SK-N-SH treated with all-trans-retinoic acid at 6 μM for 48 hours (cell line): ENCODE data around the gene DENND5A.

Experiments
- ATAC-seq: fragments of 200-7000 bp; cut with Tn5 transposase; 3 replicates; pipeline ENCODE4 v1.9.1; 2020; ENCODE audit warnings: mild to moderate bottlenecking, moderate library complexity
- ARNTL ChIP-seq: fragments of 450-650 bp; formaldehyde crosslinking; IDR thresholded peaks from 2 replicates; pipeline ENCODE4 v1.5.0; 2020; ENCODE audit warnings: low read depth, mild to moderate bottlenecking, moderate library complexity, borderline replicate concordance
- BACH2 ChIP-seq: fragments of 250-450 bp; sonication (Bioruptor Pico); IDR thresholded peaks from 2 replicates; pipeline ENCODE4 v1.9.0; 2021; ENCODE audit warnings: mild to moderate bottlenecking, borderline replicate concordance
- CSDC2 ChIP-seq: fragments of 250-450 bp; sonication (Bioruptor Pico); IDR thresholded peaks from 2 replicates; pipeline ENCODE4 v1.5.0; 2020; ENCODE audit warnings: mild to moderate bottlenecking, moderate library complexity
- ESRRG ChIP-seq: fragments of 250-450 bp; sonication (Bioruptor Pico); IDR thresholded peaks from 2 replicates; pipeline ENCODE4 v1.6.1; 2021; ENCODE audit warnings: mild to moderate bottlenecking
- GLIS3 ChIP-seq: fragments of 250-450 bp; sonication (Bioruptor Pico); IDR thresholded peaks from 2 replicates; pipeline ENCODE4 v1.5.0; 2020; ENCODE audit warnings: mild to moderate bottlenecking, moderate library complexity
- ISL1 ChIP-seq: fragments of 250-450 bp; sonication (Bioruptor Pico); IDR thresholded peaks from 2 replicates; pipeline ENCODE4 v2.1.2; 2022; ENCODE audit warnings: mild to moderate bottlenecking, moderate library complexity
- OSR1 ChIP-seq: fragments of 250-450 bp; sonication (Bioruptor Pico); IDR thresholded peaks from 2 replicates; pipeline ENCODE4 v1.8.0; 2022; ENCODE audit warnings: moderate library complexity, mild to moderate bottlenecking, inconsistent platforms
- SNAI2 ChIP-seq: fragments of 250-450 bp; sonication (Bioruptor Pico); IDR thresholded peaks from 2 replicates; pipeline ENCODE4 v1.5.0; 2020; ENCODE audit warnings: mild to moderate bottlenecking, moderate library complexity
- TCF4 ChIP-seq: fragments of 250-450 bp; sonication (Bioruptor Pico); IDR thresholded peaks from 2 replicates; pipeline ENCODE4 v1.8.0; 2021; ENCODE audit warnings: mild to moderate bottlenecking, moderate library complexity, borderline replicate concordance
- TOX ChIP-seq: fragments of 250-450 bp; sonication (Bioruptor Pico); IDR thresholded peaks from 2 replicates; pipeline ENCODE4 v1.8.0; 2021; ENCODE audit warnings: mild to moderate bottlenecking, moderate library complexity, borderline replicate concordance
- ZC3H10 ChIP-seq: fragments of 250-450 bp; sonication (Bioruptor Pico); IDR thresholded peaks from 2 replicates; pipeline ENCODE4 v1.5.1; 2021; ENCODE audit warnings: mild to moderate bottlenecking, moderate library complexity
- ZFP3 ChIP-seq: fragments of 250-450 bp; sonication (Bioruptor Pico); IDR thresholded peaks from 2 replicates; pipeline ENCODE4 v1.5.0; 2020; ENCODE audit warnings: mild to moderate bottlenecking, moderate library complexity
- ZNF565 ChIP-seq: fragments of 450-650 bp; formaldehyde crosslinking; conservative IDR thresholded peaks from 2 replicates; pipeline ENCODE4 v1.5.0; 2020; ENCODE audit warnings: low read depth, mild to moderate bottlenecking, moderate library complexity
- ZNF70 ChIP-seq: fragments of 450-650 bp; formaldehyde crosslinking; IDR thresholded peaks from 2 replicates; pipeline ENCODE4 v1.5.0; 2020; ENCODE audit warnings: mild to moderate bottlenecking, moderate library complexity
- ZNF8 ChIP-seq: fragments of 450-650 bp; formaldehyde crosslinking; IDR thresholded peaks from 2 replicates; pipeline ENCODE4 v1.5.0; 2020; ENCODE audit warnings: mild to moderate bottlenecking, moderate library complexity
- TF ChIP-seq, protein P1 (sequence below): fragments of 250-450 bp; sonication (Bioruptor Pico); IDR thresholded peaks from 2 replicates; pipeline ENCODE4 v1.5.1; 2021; ENCODE audit warnings: mild to moderate bottlenecking, moderate library complexity
- TF ChIP-seq, protein P2 (sequence below): fragments of 250-450 bp; sonication (Bioruptor Pico); IDR thresholded peaks from 2 replicates; pipeline ENCODE4 v1.5.1; 2020; ENCODE audit warnings: low read depth, mild to moderate bottlenecking, moderate library complexity
- TF ChIP-seq, protein P3 (sequence below): fragments of 250-450 bp; sonication (Bioruptor Pico); IDR thresholded peaks from 2 replicates; pipeline ENCODE4 v1.8.0; 2021; ENCODE audit warnings: low read depth, mild to moderate bottlenecking, moderate library complexity, borderline replicate concordance
- TF ChIP-seq, protein P4 (sequence below): fragments of 250-450 bp; sonication (Bioruptor Pico); IDR thresholded peaks from 2 replicates; pipeline ENCODE4 v1.5.0; 2020; ENCODE audit warnings: mild to moderate bottlenecking, moderate library complexity
- TF ChIP-seq, protein P5 (sequence below): fragments of 250-450 bp; sonication (Bioruptor Pico); IDR thresholded peaks from 2 replicates; pipeline ENCODE4 v1.8.0; 2020; ENCODE audit warnings: mild to moderate bottlenecking, moderate library complexity, borderline replicate concordance

DENND5A gene

DNA sequence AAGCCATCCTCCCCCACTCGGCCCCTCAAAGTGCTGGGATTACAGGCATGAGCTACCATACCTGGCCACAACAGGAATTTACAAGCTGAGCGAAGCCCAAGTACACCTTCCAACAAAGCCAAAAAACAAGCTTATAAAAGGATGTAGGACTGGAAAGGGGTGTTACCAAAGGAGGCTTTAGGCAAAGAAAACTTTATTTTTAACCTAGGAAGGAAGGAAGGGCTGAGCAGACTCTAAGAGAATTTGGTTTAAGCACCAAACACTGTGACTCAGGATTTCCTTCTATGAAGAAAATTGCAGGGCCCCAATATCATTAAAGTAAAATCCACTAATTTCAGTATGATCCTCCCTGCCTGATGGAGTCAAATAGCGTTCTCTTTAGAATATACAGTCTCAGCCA is 12.1 kb downstream of the DENND5A start:
- ATAC-seq: no peak
- TF ChIP-seq ZC3H10 (CRISPR knock-in tag) (no peak), ARNTL (CRISPR knock-in tag) (no peak), ZNF565 (CRISPR knock-in tag) (no peak), OSR1 (CRISPR knock-in tag) (no peak), ISL1 (no peak), TCF4 (CRISPR knock-in tag) (no peak), ZNF70 (no peak), GLIS3 (CRISPR knock-in tag) (no peak), CSDC2 (CRISPR knock-in tag) (no peak), ZNF8 (no peak)
- TF ChIP-seq, protein P1, sequence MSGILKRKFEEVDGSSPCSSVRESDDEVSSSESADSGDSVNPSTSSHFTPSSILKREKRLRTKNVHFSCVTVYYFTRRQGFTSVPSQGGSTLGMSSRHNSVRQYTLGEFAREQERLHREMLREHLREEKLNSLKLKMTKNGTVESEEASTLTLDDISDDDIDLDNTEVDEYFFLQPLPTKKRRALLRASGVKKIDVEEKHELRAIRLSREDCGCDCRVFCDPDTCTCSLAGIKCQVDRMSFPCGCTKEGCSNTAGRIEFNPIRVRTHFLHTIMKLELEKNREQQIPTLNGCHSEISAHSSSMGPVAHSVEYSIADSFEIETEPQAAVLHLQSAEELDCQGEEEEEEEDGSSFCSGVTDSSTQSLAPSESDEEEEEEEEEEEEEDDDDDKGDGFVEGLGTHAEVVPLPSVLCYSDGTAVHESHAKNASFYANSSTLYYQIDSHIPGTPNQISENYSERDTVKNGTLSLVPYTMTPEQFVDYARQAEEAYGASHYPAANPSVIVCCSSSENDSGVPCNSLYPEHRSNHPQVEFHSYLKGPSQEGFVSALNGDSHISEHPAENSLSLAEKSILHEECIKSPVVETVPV (CRISPR knock-in tag): no peak
- TF ChIP-seq, protein P2, sequence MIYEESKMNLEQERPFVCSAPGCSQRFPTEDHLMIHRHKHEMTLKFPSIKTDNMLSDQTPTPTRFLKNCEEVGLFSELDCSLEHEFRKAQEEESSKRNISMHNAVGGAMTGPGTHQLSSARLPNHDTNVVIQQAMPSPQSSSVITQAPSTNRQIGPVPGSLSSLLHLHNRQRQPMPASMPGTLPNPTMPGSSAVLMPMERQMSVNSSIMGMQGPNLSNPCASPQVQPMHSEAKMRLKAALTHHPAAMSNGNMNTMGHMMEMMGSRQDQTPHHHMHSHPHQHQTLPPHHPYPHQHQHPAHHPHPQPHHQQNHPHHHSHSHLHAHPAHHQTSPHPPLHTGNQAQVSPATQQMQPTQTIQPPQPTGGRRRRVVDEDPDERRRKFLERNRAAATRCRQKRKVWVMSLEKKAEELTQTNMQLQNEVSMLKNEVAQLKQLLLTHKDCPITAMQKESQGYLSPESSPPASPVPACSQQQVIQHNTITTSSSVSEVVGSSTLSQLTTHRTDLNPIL (CRISPR knock-in tag): no peak

DNA sequence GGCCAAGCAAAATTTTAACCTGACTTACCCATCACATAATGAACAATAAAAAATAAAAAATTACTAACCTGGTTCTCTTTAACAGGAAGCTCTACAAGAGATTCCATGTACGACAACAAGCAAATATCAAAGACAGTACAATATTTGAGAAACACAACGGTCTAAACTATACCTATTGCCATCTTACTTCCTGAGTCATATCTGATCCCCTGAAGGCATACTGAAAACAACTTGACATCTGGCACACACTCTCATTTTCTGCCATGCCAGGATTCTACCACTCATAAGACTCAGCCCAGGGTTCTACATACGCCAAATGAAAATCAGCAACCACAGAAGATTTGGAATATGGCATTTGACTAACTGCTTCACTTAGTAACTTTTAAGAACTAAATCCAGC is 13.8 kb downstream of the DENND5A start:
- TF ChIP-seq, protein P3, sequence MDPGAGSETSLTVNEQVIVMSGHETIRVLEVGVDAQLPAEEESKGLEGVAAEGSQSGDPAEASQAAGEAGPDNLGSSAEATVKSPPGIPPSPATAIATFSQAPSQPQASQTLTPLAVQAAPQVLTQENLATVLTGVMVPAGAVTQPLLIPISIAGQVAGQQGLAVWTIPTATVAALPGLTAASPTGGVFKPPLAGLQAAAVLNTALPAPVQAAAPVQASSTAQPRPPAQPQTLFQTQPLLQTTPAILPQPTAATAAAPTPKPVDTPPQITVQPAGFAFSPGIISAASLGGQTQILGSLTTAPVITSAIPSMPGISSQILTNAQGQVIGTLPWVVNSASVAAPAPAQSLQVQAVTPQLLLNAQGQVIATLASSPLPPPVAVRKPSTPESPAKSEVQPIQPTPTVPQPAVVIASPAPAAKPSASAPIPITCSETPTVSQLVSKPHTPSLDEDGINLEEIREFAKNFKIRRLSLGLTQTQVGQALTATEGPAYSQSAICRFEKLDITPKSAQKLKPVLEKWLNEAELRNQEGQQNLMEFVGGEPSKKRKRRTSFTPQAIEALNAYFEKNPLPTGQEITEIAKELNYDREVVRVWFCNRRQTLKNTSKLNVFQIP: no peak
- TF ChIP-seq, protein P4, sequence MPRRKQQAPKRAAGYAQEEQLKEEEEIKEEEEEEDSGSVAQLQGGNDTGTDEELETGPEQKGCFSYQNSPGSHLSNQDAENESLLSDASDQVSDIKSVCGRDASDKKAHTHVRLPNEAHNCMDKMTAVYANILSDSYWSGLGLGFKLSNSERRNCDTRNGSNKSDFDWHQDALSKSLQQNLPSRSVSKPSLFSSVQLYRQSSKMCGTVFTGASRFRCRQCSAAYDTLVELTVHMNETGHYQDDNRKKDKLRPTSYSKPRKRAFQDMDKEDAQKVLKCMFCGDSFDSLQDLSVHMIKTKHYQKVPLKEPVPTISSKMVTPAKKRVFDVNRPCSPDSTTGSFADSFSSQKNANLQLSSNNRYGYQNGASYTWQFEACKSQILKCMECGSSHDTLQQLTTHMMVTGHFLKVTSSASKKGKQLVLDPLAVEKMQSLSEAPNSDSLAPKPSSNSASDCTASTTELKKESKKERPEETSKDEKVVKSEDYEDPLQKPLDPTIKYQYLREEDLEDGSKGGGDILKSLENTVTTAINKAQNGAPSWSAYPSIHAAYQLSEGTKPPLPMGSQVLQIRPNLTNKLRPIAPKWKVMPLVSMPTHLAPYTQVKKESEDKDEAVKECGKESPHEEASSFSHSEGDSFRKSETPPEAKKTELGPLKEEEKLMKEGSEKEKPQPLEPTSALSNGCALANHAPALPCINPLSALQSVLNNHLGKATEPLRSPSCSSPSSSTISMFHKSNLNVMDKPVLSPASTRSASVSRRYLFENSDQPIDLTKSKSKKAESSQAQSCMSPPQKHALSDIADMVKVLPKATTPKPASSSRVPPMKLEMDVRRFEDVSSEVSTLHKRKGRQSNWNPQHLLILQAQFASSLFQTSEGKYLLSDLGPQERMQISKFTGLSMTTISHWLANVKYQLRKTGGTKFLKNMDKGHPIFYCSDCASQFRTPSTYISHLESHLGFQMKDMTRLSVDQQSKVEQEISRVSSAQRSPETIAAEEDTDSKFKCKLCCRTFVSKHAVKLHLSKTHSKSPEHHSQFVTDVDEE (CRISPR knock-in tag): no peak
- TF ChIP-seq, protein P5, sequence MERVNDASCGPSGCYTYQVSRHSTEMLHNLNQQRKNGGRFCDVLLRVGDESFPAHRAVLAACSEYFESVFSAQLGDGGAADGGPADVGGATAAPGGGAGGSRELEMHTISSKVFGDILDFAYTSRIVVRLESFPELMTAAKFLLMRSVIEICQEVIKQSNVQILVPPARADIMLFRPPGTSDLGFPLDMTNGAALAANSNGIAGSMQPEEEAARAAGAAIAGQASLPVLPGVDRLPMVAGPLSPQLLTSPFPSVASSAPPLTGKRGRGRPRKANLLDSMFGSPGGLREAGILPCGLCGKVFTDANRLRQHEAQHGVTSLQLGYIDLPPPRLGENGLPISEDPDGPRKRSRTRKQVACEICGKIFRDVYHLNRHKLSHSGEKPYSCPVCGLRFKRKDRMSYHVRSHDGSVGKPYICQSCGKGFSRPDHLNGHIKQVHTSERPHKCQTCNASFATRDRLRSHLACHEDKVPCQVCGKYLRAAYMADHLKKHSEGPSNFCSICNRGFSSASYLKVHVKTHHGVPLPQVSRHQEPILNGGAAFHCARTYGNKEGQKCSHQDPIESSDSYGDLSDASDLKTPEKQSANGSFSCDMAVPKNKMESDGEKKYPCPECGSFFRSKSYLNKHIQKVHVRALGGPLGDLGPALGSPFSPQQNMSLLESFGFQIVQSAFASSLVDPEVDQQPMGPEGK (CRISPR knock-in tag): no peak
- TF ChIP-seq BACH2 (CRISPR knock-in tag): no peak
- TF ChIP-seq OSR1 (CRISPR knock-in tag): no peak
- TF ChIP-seq ZNF565 (CRISPR knock-in tag): no peak
- TF ChIP-seq ZNF8: no peak
- TF ChIP-seq ISL1: no peak
- TF ChIP-seq SNAI2 (CRISPR knock-in tag): no peak
- TF ChIP-seq ZC3H10 (CRISPR knock-in tag): no peak
- no peak for TF ChIP-seq ESRRG (CRISPR knock-in tag)
- no peak for TF ChIP-seq CSDC2 (CRISPR knock-in tag)
- no peak for TF ChIP-seq ZFP3 (CRISPR knock-in tag)
- no peak for TF ChIP-seq GLIS3 (CRISPR knock-in tag)
- TF ChIP-seq TOX: no peak
- TF ChIP-seq, protein P1 (CRISPR knock-in tag): no peak
- TF ChIP-seq TCF4 (CRISPR knock-in tag): no peak
- TF ChIP-seq, protein P2 (CRISPR knock-in tag): no peak
- TF ChIP-seq ARNTL (CRISPR knock-in tag): no peak
- ATAC-seq: no peak
